Dermis blood vessel endothelial cell (primary cell): ENCODE data around the gene IL4. TPM values are rescaled to one million over a fixed set of nuclear protein-coding genes. Genes with fewer than 3 reads are reported as not detected.
"Not testable (repeated sequence)": the region's sequence is repeated elsewhere in the genome, so short reads cannot be mapped to it uniquely, and the experiment has no call there.

ENCODE experiments used
- DNase-seq: peaks from one replicate; pipeline ENCODE4 v3.0.0; 2010
- total RNA-seq: library from RNA; depleted of rRNA; stranded (reverse); fragments of >200 nt; gene quantifications from 2 replicates; pipeline ENCODE4 v1.2.3, GENCODE V29; 2014

Gene IL4
- total RNA-seq, 1 donor from 2014 or later, result not detected

GRCh38 chr5:132674671-132675506, 1.1 kb downstream of the IL4 start:
- DNase-seq, result peak; percentile 90

GRCh38 chr5:132675936-132676689, 2.3 kb downstream of the IL4 start:
- DNase-seq, result no peak

- peak; percentile 83 for DNase-seq
Observed at GRCh38 chr5:132677191-132677590, 3.4 kb downstream of the IL4 start.

- no peak for DNase-seq
Observed at GRCh38 chr5:132677682-132678400, 4.1 kb downstream of the IL4 start.

GRCh38 chr5:132678735-132679134, 4.9 kb downstream of the IL4 start:
- DNase-seq, result no peak

- no peak for DNase-seq
Observed at GRCh38 chr5:132679166-132679565, 5.4 kb downstream of the IL4 start.

GRCh38 chr5:132679717-132680380, 6.1 kb downstream of the IL4 start:
- peak; percentile 19 for DNase-seq

- DNase-seq, result no peak
Observed at GRCh38 chr5:132680780-132681475, 7.1 kb downstream of the IL4 start.

- no peak for DNase-seq
Observed at GRCh38 chr5:132681476-132681831, 7.7 kb downstream of the IL4 start.

- DNase-seq, result no peak
Observed at GRCh38 chr5:132681983-132682382, 8.2 kb downstream of the IL4 start.

GRCh38 chr5:132684491-132684890, 10.7 kb downstream of the IL4 start:
- DNase-seq, result no peak

GRCh38 chr5:132684922-132685720, 11.3 kb downstream of the IL4 start:
- no peak for DNase-seq

- no peak for DNase-seq
Observed at GRCh38 chr5:132686193-132686592, 12.4 kb downstream of the IL4 start.

- DNase-seq, result no peak
Observed at GRCh38 chr5:132687995-132688394, 14.2 kb downstream of the IL4 start.

- DNase-seq, result no peak
Observed at GRCh38 chr5:132688536-132689339, 14.9 kb downstream of the IL4 start.

GRCh38 chr5:132689513-132689912, 15.7 kb downstream of the IL4 start:
- no peak for DNase-seq

- no peak for DNase-seq
Observed at GRCh38 chr5:132690156-132690555, 16.4 kb downstream of the IL4 start.

- not testable (repeated sequence) for DNase-seq
Observed at GRCh38 chr5:132691755-132692631, 18.2 kb downstream of the IL4 start.

GRCh38 chr5:132692632-132692967, 18.8 kb downstream of the IL4 start:
- no peak for DNase-seq
